Epithelial cell of proximal tubule (primary cell): Measurements from ENCODE around the gene CGNL1. TPM values are rescaled to one million over a fixed set of nuclear protein-coding genes. Genes with fewer than 3 reads are reported as not detected.

ENCODE experiments used
- DNase-seq: peaks from one replicate; pipeline ENCODE4 v3.0.0-alpha.2; 2011; ENCODE audit warnings: low read depth
- H3K4me3 ChIP-seq: 2 replicates; pipeline ENCODE4 v1.5.1; 2011; ENCODE audit warnings: low read depth, mild to moderate bottlenecking, low read length
- total RNA-seq: library from RNA; depleted of rRNA; stranded (reverse); fragments of >200 nt; gene quantifications from 2 replicates; pipeline ENCODE4 v1.2.3, GENCODE V29; 2015
- TF ChIP-seq, protein P1 (sequence below): conservative IDR thresholded peaks from 2 replicates; pipeline ENCODE4 v1.5.1; 2012; ENCODE audit warnings: low read depth, mild to moderate bottlenecking, low read length

Gene CGNL1
- total RNA-seq, 1 donor from 2014 or later = 3.2 TPM

- no peak for DNase-seq
- TF ChIP-seq, protein P1, sequence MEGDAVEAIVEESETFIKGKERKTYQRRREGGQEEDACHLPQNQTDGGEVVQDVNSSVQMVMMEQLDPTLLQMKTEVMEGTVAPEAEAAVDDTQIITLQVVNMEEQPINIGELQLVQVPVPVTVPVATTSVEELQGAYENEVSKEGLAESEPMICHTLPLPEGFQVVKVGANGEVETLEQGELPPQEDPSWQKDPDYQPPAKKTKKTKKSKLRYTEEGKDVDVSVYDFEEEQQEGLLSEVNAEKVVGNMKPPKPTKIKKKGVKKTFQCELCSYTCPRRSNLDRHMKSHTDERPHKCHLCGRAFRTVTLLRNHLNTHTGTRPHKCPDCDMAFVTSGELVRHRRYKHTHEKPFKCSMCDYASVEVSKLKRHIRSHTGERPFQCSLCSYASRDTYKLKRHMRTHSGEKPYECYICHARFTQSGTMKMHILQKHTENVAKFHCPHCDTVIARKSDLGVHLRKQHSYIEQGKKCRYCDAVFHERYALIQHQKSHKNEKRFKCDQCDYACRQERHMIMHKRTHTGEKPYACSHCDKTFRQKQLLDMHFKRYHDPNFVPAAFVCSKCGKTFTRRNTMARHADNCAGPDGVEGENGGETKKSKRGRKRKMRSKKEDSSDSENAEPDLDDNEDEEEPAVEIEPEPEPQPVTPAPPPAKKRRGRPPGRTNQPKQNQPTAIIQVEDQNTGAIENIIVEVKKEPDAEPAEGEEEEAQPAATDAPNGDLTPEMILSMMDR = no peak
- H3K4me3 ChIP-seq = no peak overlapping the region
Observed at GRCh38 chr15:57544848-57545480, 168.7 kb downstream of the CGNL1 start.

- DNase-seq = no peak
- TF ChIP-seq, protein P1 = no peak
- no peak overlapping the region for H3K4me3 ChIP-seq
Observed at GRCh38 chr15:57545995-57546394, 169.7 kb downstream of the CGNL1 start.

- H3K4me3 ChIP-seq = no peak overlapping the region
- no peak for DNase-seq
- TF ChIP-seq, protein P1 = no peak
Observed at GRCh38 chr15:57547243-57547755, 171.0 kb downstream of the CGNL1 start.

- TF ChIP-seq, protein P1 = no peak
- H3K4me3 ChIP-seq = no peak overlapping the region
- no peak for DNase-seq
Observed at GRCh38 chr15:57548351-57548750, 172.0 kb downstream of the CGNL1 start.

GRCh38 chr15:57548835-57549234 is 172.5 kb downstream of the CGNL1 start:
- no peak for DNase-seq
- TF ChIP-seq, protein P1 = no peak
- H3K4me3 ChIP-seq = no peak overlapping the region

- no peak overlapping the region for H3K4me3 ChIP-seq
- TF ChIP-seq, protein P1 = no peak
- no peak for DNase-seq
Observed at GRCh38 chr15:57549935-57550334, 173.6 kb downstream of the CGNL1 start.

DNA sequence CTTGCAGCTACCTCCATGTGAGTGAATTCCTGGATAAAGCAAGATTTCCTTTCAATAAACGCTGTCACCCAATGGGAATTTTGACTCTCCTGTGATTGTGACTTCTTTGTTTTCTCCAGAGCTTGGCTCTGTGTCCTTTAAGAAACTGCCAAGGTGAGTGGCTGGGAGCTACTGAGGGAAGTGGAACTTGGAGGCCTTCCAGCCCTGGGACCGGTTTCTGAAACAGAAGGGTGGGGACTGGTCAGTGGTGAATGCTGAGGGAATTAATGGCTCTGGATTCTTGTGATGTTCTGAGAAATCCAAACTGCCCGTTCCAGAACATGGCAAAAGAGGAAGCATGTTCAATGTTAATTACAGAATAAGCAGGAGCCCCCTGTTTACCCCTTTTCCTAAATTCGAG is 174.3 kb downstream of the CGNL1 start:
- TF ChIP-seq, protein P1 = no peak
- no peak for DNase-seq
- H3K4me3 ChIP-seq = no peak overlapping the region
